ENCODE measurements around the gene AARS1.
"Not testable (repeated sequence)": the region's sequence is repeated elsewhere in the genome, so short reads cannot be mapped to it uniquely, and the experiment has no call there.

GRCh38 chr16:70206382-70206781 is 82.9 kb downstream of the AARS1 start:
- TF ChIP-seq, protein P1, sequence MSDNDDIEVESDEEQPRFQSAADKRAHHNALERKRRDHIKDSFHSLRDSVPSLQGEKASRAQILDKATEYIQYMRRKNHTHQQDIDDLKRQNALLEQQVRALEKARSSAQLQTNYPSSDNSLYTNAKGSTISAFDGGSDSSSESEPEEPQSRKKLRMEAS (IDR thresholded peaks at IDR 0.05; ENCODE audit: insufficient read depth, insufficient read length): not testable (repeated sequence)
- not testable (repeated sequence) for TF ChIP-seq CTCF (IDR thresholded peaks at IDR 0.05; ENCODE audit: extremely low read depth in 1 of 2, insufficient read depth in 1 of 2, low read depth in 1 of 2, low read length in 2 of 2); EZH2 (IDR thresholded peaks at IDR 0.05; ENCODE audit: borderline replicate concordance, low read depth, low read length, severe bottlenecking); POLR2AphosphoS5 (IDR thresholded peaks at IDR 0.05; ENCODE audit: insufficient read depth, low read depth, low read length)

All from endothelial cell of umbilical vein (primary cell).